ENCODE data around the gene SEL1L3.
"Not testable (repeated sequence)": the region's sequence is repeated elsewhere in the genome, so short reads cannot be mapped to it uniquely, and the experiment has no call there.

The SEL1L3 gene

DNA sequence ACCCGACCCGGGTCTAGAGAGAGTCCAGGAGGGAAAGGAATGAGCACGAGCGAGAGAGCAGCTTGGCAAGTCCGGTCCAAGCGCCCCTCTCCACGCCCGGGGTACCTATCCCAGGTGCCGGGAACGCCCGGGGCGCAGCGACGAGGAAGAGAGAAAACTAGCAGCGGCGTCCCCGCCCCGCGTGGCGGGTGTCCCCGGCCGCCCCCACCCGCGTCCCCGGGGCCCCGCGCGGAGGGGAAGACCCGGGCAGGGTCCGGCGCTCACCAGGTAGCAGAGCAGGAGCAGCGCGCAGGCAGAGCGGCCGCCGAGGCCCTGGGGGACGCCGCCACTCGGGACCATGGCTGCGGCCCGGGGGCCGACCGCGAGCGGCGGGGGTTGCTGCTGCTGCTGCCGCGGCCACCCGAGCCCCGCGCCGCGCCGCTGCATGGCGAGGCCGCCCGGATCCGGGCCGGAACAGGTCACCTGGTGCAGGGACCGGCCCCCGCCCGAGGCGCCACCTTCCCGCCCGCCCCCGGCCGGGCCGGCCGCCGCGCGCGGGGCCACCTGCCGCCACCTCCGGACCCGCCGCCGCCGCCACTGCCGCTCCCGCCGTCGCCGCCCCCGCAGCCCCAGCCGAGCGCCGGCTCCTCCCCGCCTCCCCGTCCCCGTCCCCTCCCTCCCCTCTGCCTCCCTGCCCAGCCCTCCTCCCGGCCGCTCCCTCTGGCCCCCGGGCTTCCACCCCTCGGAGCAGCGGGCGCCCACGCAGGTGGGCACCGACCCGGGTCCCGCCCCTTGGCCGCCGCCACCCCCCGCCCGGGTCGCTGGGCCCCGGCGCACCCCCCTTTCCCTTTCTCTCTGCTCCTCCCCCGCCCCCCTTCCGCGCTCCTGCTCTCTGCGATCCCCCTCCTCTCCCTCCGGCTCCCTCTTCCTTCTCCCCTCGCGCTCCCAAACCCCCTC, at the start of gene SEL1L3:
SEL1L3 (minus strand) TSS at position 578 of the 936 bp plus-strand sequence; CDS start at position 426, 152 bp downstream.
- peak; percentile 27 for DNase-seq (ENCODE audit: low spot score)

DNA sequence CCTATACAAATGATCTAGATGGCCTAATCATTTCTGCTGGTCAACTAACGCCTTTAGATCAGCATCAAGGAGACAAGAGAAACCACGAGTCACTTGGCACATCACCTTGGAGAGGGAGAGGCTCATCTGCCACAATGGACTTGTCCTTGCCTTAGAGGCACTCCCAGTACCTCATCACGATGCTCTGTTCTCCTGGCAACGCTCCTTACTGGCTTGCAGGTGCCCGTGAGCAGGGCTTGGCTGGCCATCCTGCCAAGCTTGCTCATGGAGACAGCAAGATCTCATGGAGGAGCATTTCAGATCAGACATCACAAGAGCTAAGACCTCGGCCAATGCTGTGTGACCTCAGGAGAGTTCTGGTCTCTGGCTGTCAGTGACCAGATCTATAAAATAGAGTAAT, 48.6 kb upstream of the SEL1L3 start:
- no peak for DNase-seq (ENCODE audit: low spot score)

DNA sequence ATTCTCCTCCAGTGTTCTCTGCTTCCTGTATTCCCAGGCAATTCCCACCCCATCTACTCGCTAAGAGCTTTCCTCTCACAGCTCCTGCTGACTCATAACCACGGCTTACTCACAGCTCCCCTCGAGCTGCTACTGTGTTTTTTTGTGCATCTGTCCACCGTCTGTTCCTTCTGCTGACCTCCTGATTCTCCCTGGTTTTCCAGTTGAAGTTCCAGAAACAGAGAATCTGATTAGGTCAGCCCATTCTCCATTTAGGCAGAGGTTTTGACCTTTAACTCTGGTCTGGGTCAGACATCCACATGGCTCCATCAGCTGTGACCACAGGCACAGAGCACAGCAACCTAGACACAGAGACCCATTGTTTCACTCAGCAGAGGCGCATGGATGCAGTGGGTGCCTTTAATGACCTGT, 45.7 kb upstream of the SEL1L3 start:
- DNase-seq (ENCODE audit: low spot score) = no peak

DNA sequence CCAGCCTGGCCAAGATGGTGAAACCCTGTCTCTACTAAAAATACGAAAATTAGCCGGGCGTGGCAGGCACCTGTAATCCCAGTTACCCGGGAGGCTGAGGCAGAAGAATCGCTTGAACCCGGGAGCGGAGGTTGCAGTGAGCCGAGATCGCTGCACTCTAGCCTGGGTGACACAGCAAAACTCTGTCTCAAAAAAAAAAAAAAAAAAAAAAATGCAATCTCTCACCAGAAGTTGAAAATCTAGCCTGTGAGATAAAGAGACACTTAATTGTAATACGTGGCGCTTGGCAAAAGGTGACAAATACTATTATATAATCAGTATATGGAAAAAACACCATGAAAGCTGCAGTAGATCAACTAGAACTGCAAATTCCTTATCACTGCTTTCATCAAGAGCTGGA, 43.3 kb upstream of the SEL1L3 start:
- DNase-seq (ENCODE audit: low spot score) = not testable (repeated sequence)

DNA sequence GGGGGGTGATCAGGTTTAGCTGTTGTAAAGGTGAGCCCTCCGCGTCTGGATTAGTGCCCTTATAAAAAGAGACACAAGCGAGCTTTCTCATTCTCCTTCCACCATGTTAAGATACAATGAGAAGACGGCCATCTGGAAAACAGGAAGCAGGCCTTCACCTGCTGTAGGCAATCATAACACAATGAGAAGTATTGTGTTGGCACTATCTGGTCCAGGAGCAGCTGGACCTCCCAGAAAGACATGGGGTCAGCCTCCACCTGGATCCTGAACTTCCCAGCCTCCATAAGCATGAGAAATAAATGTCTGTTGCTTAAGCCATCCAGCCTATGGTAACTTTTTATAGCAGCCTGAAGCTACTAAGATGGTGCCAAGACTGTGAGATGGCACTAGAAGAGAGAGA, 42.6 kb upstream of the SEL1L3 start:
- DNase-seq (ENCODE audit: low spot score) = no peak

DNA sequence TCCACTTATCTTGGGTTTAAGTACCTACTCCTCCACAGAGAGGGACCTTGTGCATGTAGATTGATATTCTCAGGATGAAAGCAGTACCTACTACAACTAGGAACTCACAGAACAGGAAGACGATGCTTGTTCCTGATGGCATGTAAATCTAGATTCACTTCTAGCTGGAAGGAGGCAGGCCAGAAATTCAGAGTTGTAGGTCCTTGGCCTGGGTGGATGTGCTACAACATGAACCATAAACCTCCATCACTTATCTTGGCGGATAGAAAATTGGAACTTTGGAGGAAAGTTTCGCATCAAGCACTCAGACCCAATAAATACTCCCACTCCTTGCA, 41.9 kb upstream of the SEL1L3 start:
- DNase-seq (ENCODE audit: low spot score) = no peak

DNA sequence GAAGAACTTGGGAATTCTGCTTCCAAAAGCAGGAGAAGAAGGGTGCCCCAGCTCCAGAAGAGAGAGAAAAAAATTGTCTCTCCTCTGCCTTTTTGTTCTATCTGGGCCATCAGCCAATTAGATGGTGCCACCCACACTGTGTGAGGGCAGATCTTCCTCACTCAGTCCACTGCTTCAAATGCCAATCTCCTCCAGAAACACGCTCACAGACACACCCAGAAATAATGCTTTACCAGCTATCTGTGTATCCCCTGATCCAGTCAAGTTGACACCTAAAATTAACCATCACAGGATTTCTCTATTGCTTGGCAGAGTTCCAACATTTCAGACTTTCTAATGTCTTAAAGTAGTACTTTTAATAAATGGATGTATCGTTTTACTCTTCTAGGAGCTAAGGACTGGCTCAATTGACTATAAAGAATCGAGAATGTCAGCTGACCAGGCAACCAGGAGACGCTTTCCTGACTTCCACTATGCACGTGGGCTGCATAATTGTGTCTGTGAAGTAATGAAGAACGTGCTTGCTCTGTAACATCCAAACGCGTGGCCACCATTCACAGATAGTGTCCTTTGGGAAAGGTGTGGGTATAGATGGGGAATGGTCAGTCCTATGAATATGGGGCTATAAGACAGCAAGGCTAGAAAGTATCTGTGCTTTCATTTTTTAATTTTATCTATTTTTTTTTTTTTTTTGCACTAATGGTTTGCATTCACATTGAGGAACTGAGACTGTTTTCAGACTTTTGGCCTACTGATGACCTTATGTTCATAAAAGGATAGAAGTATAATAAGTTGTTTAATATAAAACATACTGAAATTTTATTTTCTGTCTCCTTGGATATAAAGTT, 41.3 kb upstream of the SEL1L3 start:
- no peak for DNase-seq (ENCODE audit: low spot score)

DNA sequence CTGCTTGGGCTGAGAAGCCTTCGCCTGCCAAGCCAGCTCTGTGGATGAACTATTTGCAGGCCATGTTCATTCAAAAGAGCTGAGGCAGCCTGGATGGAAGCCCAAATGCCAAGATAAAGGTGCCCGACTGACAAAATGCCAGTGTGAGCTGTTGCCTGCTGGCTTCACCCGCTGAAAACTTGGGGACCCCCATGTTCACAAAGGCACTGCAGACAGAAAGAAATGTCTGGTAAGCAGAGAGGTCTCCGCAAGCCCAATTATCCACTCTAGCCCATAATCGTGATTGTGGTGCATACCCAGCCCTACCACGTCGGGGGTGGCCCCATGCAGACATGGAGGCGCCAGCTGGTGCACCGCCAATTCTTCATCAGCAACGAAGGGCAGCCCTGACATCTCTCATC, 38.2 kb upstream of the SEL1L3 start:
- DNase-seq (ENCODE audit: low spot score) = no peak

DNA sequence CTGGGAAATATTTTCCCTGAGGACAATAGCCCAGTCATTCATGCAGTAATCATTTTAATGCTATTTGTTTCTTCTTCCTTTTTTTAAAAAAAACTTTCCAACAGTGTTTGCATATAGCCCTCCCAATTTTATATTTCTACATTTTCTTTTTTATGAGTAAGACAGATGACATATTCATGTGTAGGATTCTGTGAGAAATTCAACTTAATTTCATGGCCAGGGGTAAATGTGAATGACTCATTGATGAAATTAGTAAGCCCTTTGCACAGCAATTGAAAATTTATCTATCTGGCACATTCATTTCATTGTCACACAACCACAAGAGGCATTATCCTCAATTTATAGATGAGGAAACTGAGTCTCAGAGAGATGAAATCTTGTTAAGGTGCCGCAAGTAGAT, 37.5 kb upstream of the SEL1L3 start:
- no peak for DNase-seq (ENCODE audit: low spot score)

DNA sequence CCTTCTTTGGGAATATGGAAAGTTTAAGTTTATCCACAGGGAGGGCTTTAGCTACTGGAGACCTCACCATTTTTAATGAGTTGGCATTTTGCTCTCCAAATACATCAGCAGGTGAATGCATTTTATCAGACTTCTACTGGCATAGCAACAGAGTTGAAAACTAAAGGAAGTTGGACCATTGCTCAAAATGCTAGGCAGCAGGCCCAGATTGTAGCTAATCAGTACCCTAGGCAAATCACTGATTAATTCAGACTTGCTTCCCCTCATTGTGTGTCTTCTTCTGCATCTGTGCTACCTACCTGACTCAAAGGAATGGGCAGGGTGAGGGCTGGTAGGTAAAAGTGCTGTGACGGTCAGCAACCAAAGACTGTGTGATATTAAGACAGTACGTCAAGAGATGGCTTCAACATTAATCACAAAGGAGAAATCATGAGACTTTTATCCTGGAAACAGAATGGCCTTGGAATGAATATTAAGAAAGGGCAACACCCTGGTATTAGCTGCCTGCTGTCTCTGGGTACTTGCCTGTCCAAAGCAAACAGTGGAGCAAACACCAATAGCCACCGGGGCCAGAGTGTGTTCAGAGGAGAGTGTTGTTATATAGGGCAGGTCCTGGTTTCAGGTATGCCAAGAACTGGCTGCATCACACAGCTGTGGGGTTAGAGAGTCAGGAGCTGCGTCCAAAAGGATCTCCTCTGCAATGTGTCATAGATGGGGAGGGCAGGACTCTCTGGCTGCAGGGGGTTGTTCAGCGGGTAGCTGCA, 34.2 kb upstream of the SEL1L3 start:
- no peak for DNase-seq (ENCODE audit: low spot score)

DNA sequence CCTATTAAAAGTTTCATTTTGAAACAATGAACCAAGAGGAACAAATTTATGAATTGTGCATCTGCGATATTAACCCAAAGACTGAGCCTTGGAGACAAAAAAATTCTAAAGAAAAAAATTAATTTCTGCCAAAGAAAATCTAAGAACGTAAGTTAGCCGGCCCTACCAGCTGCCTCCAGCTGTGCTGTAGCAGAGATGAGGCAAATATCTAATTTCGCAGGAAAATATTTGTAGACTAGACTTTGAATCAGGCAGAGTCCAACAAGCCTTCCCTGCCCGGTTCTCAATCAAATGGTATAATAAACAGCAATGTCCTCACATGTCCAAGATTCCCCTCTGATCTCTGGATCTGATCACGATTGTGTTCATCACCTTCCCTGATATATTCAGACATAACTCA, 30.0 kb upstream of the SEL1L3 start:
- DNase-seq (ENCODE audit: low spot score) = no peak

DNA sequence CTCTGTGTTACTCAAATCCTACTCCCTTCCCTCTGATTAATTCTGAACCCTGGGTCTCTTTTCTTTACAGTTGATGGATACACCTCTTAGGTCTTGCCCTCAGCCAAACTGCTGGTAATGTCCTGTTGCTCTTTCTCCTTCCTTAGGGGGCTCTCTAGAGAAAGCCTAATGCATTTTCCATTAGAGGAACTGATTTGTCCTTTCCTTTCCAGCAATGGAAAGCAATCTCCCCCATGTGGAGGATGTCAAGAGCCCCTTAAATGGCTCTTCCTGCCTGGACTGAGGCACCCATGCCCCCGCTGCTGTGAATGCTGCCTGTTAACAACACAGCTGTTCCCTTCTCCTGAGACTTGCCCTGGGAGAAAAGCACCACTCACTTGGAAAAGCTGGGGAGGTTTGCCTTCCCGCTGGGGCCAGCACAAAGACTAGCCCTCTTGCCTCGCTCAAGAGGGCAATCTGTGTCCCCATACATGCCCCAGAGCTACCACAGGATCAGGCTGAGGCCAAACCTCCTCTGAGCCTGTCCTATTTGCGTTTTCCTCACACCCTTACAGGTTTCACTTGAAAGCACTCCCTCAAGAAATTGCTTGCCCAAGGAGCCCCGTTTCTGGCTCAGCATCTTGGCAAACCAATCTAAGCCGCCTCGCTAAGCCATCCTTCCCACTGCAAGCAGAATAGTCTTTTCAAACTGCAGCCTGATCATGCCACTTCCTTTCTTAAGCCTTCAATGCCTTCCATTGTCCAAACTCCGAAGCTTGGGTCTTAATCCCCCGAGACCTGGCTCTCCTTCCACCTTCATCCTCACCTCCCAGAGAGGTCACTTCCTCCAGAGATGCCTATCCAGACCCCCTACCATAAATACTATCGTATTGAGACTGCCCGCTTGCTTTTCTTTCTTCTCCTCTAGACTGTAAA, 28.0 kb upstream of the SEL1L3 start:
- DNase-seq (ENCODE audit: low spot score) = no peak

DNA sequence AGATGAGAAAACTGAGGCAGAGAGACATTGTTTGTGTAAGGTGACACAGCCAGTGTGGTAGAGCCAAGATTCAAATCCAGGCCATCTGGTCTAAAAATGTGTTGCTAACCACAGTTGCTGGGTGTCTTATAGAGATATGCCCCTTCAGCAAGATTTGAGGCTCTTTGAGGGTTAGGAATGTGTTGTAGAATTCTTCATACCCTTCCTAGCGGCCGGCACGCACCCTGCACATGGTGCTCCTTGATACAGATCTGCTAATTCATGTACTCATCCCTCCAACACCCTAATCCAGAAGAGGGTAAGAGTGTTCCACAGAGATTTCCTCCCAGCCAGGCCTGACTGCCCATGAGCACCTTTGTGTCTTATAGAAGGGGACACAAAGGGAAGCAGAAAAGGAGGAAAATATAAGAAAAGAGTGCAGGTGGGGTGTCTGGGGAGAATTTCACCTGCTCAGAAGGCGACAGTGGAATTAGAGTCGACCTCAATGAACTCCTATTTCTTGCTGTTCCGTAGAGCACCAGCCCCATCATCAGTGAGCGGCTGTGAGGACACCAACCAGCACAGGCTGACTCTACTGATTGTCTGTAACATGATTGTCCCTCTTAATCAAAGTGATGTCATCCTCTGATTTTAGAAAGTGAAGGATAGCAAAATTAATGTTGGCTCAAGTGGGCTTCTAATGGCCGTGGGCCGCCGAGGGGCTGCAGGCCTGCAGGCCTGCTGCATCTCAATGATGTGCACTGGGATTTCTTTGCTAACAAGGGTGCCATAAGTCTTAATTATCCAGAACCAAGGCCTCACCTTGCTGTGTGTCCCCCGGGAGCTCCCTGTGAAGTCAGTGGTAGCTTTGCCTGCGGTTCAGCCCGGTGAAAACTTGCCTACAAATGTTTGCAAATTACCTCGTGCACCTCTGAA, 27.1 kb upstream of the SEL1L3 start:
- no peak for DNase-seq (ENCODE audit: low spot score)

DNA sequence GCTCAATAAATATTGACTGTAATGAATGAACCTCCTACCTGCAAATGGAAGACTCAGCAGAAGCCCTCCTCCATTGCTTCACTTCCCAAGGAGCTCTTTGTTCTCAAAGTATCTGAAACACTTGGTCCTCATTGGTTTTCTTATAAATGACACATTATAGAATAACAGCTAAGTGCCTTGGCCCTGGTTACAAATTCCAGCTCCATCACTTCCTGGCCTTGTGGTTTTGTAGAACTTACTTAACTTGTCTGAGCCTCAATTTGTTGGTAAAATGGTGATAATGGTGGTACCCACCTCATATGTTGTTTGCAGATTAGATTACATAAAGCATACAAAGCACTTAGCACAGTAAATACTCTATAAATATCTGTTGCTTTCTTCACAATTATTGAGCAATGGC, 26.0 kb upstream of the SEL1L3 start:
- DNase-seq (ENCODE audit: low spot score) = no peak

DNA sequence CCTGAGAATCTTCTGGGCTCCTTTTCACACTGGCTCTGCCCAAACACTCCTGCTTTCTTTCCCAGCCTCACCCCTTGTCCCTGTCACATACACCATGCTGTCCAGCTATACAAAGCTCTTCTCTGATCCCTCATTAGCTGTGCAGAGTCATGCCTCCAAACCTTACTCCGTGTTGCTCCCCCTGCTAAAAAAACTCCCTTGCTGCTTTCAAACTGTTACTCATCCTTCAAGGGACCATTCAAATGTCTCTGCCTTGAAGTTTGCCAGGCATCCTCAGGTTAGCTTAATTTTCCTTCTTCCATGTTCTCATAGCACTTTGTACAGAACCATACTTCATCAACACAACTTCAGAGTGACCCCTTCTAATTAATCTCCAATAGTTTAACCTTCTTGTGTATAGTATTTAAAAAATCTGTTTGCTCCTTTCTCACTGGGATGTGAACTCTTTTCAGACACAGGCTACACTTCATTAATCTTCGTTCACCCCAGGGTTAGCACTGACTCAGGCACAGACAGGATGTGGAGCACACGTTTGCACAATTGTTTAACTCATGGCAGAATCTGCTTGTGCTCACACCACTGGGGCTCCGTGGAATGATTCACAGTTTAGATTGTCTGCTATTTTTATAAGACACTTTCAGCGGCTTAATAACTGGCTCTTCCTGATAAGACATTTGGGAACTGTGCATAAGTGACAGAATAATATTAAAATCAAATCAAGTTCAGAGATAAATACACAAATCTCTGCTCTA, 21.4 kb upstream of the SEL1L3 start:
- no peak for DNase-seq (ENCODE audit: low spot score)

DNA sequence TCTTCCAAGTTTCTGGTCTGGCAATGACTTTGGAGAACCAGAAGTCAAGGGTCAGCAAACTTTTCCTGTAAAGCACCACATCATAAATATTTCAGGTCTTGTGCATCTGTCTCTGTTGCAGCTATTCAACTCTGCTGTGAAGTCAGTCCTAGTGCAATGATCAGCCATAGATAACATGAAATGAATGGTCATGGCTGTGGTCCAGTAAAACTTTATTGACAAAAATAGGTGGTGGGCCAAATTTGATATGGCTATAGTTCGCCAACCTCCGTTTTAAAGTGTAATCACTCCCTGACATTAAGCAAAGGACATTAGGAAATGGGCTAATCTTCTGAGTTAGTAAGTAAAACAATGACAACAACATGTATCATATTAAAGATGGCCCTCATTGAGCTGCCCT, 20.8 kb upstream of the SEL1L3 start:
- no peak for DNase-seq (ENCODE audit: low spot score)

DNA sequence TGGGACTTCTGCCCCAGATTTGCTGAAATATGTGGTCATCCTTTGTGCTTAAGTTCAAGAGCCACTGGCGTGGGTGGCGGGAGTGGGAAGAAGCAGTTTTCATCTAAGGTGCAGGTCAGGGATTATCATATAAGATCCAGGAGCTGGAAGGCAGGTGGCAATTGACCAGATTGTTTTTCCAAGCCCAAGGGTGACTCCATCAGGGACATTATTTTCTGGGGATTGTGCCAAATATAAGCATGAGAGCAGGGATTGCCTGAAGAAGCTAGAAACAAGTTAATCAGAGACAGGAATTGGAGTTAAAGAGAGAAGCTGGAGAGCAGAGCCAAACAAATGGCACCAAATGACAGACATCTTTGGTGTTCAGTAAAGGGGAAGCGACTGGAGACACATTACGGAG, 19.4 kb upstream of the SEL1L3 start:
- no peak for DNase-seq (ENCODE audit: low spot score)

DNA sequence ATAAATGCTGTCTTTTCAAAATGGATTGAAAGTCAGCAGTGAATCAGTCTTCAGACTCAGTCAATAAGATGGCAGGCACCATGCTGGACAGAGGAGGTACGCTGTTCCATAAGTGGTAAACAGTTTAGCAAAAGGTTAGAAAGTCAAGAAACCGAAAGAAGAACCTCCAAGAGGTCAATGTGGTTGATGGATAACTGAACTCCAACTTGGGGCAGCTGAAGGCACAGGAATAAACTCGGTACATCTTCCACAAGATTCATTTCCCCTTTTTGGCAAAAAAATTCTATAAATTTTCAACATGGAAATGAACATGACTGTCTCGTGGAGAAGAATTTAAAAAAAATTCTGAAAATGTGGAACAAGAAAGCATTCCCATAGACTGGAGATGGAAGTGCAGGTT, 18.4 kb upstream of the SEL1L3 start:
- DNase-seq (ENCODE audit: low spot score) = no peak

DNA sequence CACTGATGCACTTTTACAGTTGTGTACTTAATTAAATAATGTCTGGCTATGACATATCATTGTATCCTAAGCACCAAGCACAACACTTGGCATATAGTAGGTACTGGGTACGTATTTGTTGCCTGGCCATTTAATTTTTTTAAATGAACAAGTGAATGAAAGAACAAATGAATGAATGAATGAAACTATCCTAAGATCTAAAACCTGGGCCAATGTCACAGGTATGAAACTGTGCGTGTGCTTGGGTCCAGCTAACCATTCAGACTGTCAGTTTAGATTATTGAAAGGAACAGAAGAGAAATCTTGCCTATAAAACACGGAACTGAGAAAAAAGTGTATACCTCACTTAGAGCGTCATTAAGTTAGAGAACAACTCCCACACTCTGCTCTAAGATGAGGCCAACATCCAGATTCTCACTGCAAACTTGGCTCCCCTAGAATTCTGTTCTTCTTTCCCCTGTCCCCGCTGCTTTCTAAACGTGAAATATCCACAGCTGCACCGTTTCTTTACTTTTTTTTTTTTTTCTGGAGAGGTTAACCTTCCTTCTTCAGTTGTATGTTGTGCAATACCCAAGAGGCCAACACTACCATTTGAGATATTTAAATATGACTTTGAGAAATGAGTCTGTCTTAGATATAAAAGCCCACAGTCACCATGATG, 17.3 kb upstream of the SEL1L3 start:
- no peak for DNase-seq (ENCODE audit: low spot score)
